PFSK-1 (cell line): Measurements from ENCODE around the gene ZC3H7A.

Source experiments
- FOXP2 ChIP-seq: optimal IDR thresholded peaks from 2 replicates; pipeline ENCODE3; 2011; ENCODE audit warnings: borderline replicate concordance, control low read depth, inconsistent platforms; ENCODE audit not compliant: insufficient read depth; ENCODE audit errors: extremely low read length, extremely low read depth
- POLR2AphosphoS5 ChIP-seq: IDR thresholded peaks from 2 replicates; pipeline ENCODE4 v1.6.1; 2012; ENCODE audit warnings: low read depth, mild to moderate bottlenecking, control low read depth, low read length, moderate library complexity
- REST ChIP-seq, 2 experiments: IDR thresholded peaks; 2 replicates each; pipeline versions ENCODE4 v1.6.1 to v1.8.0; 2011 to 2012; ENCODE audit warnings: low read depth in 2 of 2, low read length in 2 of 2, control low read depth in 1 of 2, inconsistent platforms in 1 of 2, mild to moderate bottlenecking in 1 of 2, moderate library complexity in 1 of 2; ENCODE audit not compliant: insufficient read depth in 1 of 2
- SIN3A ChIP-seq: IDR thresholded peaks from 2 replicates; pipeline ENCODE4 v1.6.1; 2012; ENCODE audit warnings: mild to moderate bottlenecking, low read length, moderate library complexity, borderline replicate concordance; ENCODE audit not compliant: insufficient read depth
- TAF1 ChIP-seq: IDR thresholded peaks from 2 replicates; pipeline ENCODE4 v1.6.1; 2012; ENCODE audit warnings: low read length, control low read depth, borderline replicate concordance; ENCODE audit not compliant: insufficient read depth

ZC3H7A gene

GRCh38 chr16:11716336-11716735 is 80.7 kb downstream of the ZC3H7A start:
- TF ChIP-seq TAF1 (no peak), FOXP2 (no peak), SIN3A (no peak), REST (IDR thresholded peaks at IDR 0.05; ENCODE audit: insufficient read depth in 1 of 2, low read depth in 2 of 2, low read length in 2 of 2) (no peak), POLR2AphosphoS5 (no peak)

GRCh38 chr16:11715246-11715947 is 81.7 kb downstream of the ZC3H7A start:
- TF ChIP-seq FOXP2 (no peak), REST (IDR thresholded peaks at IDR 0.05; ENCODE audit: insufficient read depth in 1 of 2, low read depth in 2 of 2, low read length in 2 of 2) (no peak), POLR2AphosphoS5 (no peak), SIN3A (no peak), TAF1 (no peak)

DNA sequence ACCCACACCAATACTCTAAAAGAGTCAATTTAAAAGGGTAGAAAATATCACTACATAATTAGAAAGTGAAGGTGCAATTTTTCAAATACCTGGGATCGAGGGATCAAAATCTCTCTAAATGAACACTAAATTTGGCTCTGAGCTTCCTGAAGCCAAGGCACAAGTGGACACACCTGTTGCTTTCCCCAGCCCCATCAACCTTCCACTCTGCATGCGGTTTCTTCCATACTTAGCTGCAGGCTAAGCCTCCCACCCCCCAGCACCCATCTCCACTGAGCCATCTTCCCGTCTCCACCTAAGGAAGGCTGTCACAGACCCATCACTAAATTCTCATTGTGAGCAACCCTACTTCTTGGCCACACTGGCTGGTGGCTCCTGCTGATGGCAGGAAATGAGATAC is 84.9 kb downstream of the ZC3H7A start:
- TF ChIP-seq FOXP2 (no peak), TAF1 (no peak), REST (IDR thresholded peaks at IDR 0.05; ENCODE audit: insufficient read depth in 1 of 2, low read depth in 2 of 2, low read length in 2 of 2) (no peak)

- TF ChIP-seq POLR2AphosphoS5 = no peak
- no peak for TF ChIP-seq REST (IDR thresholded peaks at IDR 0.05; ENCODE audit: insufficient read depth in 1 of 2, low read depth in 2 of 2, low read length in 2 of 2)
- no peak for TF ChIP-seq TAF1
- no peak for TF ChIP-seq FOXP2
- no peak for TF ChIP-seq SIN3A
Measured at GRCh38 chr16:11711662-11712061, 85.4 kb downstream of the ZC3H7A start.

- no peak for TF ChIP-seq FOXP2
- TF ChIP-seq SIN3A = no peak
- TF ChIP-seq TAF1 = no peak
- no peak for TF ChIP-seq REST (IDR thresholded peaks at IDR 0.05; ENCODE audit: insufficient read depth in 1 of 2, low read depth in 2 of 2, low read length in 2 of 2)
- no peak for TF ChIP-seq POLR2AphosphoS5
Measured at GRCh38 chr16:11708421-11708820, 88.6 kb downstream of the ZC3H7A start.
